B cell (primary cell): Measurements from ENCODE around the gene CAMK4. TPM values are rescaled to one million over a fixed set of nuclear protein-coding genes. Genes with fewer than 3 reads are reported as not detected.

Experiments
- ATAC-seq: fragments of 200-7000 bp; cut with Tn5 transposase; one replicate; pipeline ENCODE4 v1.10.0; 2021; ENCODE audit warnings: low read depth, mild to moderate bottlenecking, moderate number of reproducible peaks, moderate library complexity
- CTCF ChIA-PET: fragments of 350-600 bp; sonication (Branson Sonifier 250); formaldehyde crosslinking; loops from one replicate; lab custom pipeline; 2021; ENCODE audit warnings: antibody characterized with exemption, inconsistent platforms; lab: Charles Lee
- POLR2A ChIA-PET: fragments of 350-600 bp; sonication (Branson Sonifier 250); formaldehyde crosslinking; loops from one replicate; lab custom pipeline; 2021; ENCODE audit warnings: antibody characterized with exemption; lab: Charles Lee
- DNase-seq: peaks from one replicate; pipeline ENCODE4 v3.0.0; 2013
- H2AFZ ChIP-seq: 2 replicates; pipeline ENCODE4 v1.6.1; 2012; ENCODE audit warnings: mild to moderate bottlenecking, low read depth, low read length; ENCODE audit not compliant: insufficient read depth, poor library complexity, severe bottlenecking
- H3K27ac ChIP-seq, 2 donors: 1 replicate in 1 of 2; 2 replicates in 1 of 2; pipeline ENCODE4 v1.5.1; 2012 to 2013; ENCODE audit warnings: low read length in 2 of 2, mild to moderate bottlenecking in 2 of 2, moderate library complexity in 1 of 2
- H3K27me3 ChIP-seq, 4 experiments: fragments of 200-600 bp in 1 of 4; sonication (generic) in 1 of 4; replicated peaks in 1 of 4; 1 replicate in 2 of 4; 2 replicates in 2 of 4; pipeline versions ENCODE4 v1.6.1 to v1.7.0; 2013 to 2016; ENCODE audit warnings: low read length in 3 of 4, mild to moderate bottlenecking in 2 of 4, mixed read lengths in 1 of 4, moderate library complexity in 1 of 4; ENCODE audit not compliant: insufficient read depth in 4 of 4, control insufficient read depth in 3 of 4; ENCODE audit errors: control extremely low read depth in 1 of 4
- H3K36me3 ChIP-seq, 2 experiments: replicated peaks in 1 of 2; 1 replicate in 1 of 2; 2 replicates in 1 of 2; pipeline versions ENCODE4 v1.6.1 to v1.7.1; 2013; ENCODE audit warnings: low read length in 1 of 2; ENCODE audit not compliant: insufficient read depth in 2 of 2, control insufficient read depth in 1 of 2; ENCODE audit errors: control extremely low read depth in 1 of 2, extremely low read depth in 1 of 2
- H3K4me1 ChIP-seq, 2 donors: fragments of 200-600 bp in 1 of 2; sonication (generic) in 1 of 2; 1 replicate in 1 of 2; 2 replicates in 1 of 2; pipeline versions ENCODE4 v1.5.1 to v1.6.1; 2013 to 2017; ENCODE audit warnings: low read length in 2 of 2; ENCODE audit not compliant: control insufficient read depth in 2 of 2, insufficient read depth in 2 of 2
- H3K4me2 ChIP-seq: replicated peaks from 2 replicates; pipeline ENCODE3; 2012; ENCODE audit warnings: mild to moderate bottlenecking, low read depth, low read length; ENCODE audit not compliant: poor library complexity, severe bottlenecking
- H3K4me3 ChIP-seq, 5 experiments: fragments of 200-600 bp in 1 of 5; sonication (generic) in 1 of 5; 1 replicate in 3 of 5; 2 replicates in 2 of 5; pipeline versions ENCODE4 v1.5.1 to v1.7.0; 2011 to 2016; ENCODE audit warnings: low read length in 4 of 5, mild to moderate bottlenecking in 4 of 5, low read depth in 2 of 5, control low read depth in 1 of 5, moderate library complexity in 1 of 5; ENCODE audit not compliant: insufficient read depth in 1 of 5; ENCODE audit errors: control extremely low read depth in 1 of 5, extremely low read depth in 1 of 5
- H3K79me2 ChIP-seq: fragments of 200-600 bp; sonication (generic); one replicate; pipeline ENCODE4 v1.6.0; 2016; ENCODE audit warnings: low read length; ENCODE audit not compliant: control insufficient read depth, insufficient read depth
- H3K9ac ChIP-seq: fragments of 200-600 bp; sonication (generic); 2 replicates; pipeline ENCODE4 v1.6.1; 2017; ENCODE audit warnings: mild to moderate bottlenecking, low read length, moderate library complexity
- H3K9me3 ChIP-seq, 3 donors: one replicate each; pipeline versions ENCODE4 v1.6.1 to v1.7.1; 2013; ENCODE audit warnings: low read length in 2 of 3; ENCODE audit not compliant: control insufficient read depth in 2 of 3, insufficient read depth in 1 of 3; ENCODE audit errors: control extremely low read depth in 1 of 3
- H4K20me1 ChIP-seq: 2 replicates; pipeline ENCODE4 v1.6.0; 2012; ENCODE audit warnings: mild to moderate bottlenecking, low read length; ENCODE audit not compliant: insufficient read depth, control insufficient read depth, poor library complexity, severe bottlenecking
- H3K27ac Mint-ChIP-seq: one replicate; pipeline ENCODE4 v1.8.0; 2021; ENCODE audit warnings: mixed read lengths
- H3K27me3 Mint-ChIP-seq: one replicate; pipeline ENCODE4 v1.8.0; 2021; ENCODE audit warnings: mixed read lengths
- H3K4me1 Mint-ChIP-seq: one replicate; pipeline ENCODE4 v1.8.0; 2021; ENCODE audit warnings: mixed read lengths
- H3K4me3 Mint-ChIP-seq: one replicate; pipeline ENCODE4 v1.8.0; 2021; ENCODE audit warnings: mixed read lengths
- H3K9me3 Mint-ChIP-seq: one replicate; pipeline ENCODE4 v1.8.0; 2022; ENCODE audit warnings: mixed read lengths; ENCODE audit not compliant: insufficient read depth
- CTCF ChIP-seq: fragments of 200-600 bp; IDR thresholded peaks from one replicate; pipeline ENCODE4 v1.8.0; 2022; ENCODE audit warnings: antibody characterized with exemption, mild to moderate bottlenecking
- EZH2 ChIP-seq: IDR thresholded peaks from 2 replicates; pipeline ENCODE4 v1.6.1; 2012; ENCODE audit warnings: borderline replicate concordance, low read depth, mild to moderate bottlenecking, moderate library complexity, low read length; ENCODE audit not compliant: insufficient read depth, poor library complexity, severe bottlenecking
- WGBS: methylation state at CpG from one replicate; pipeline ENCODE4 v1.1.5; 2013; ENCODE audit warnings: missing lambda C conversion rate; ENCODE audit not compliant: insufficient coverage; 5-methylcytosine and 5-hydroxymethylcytosine counted together
- intact Hi-C: fragments of 100-400 bp; cut with micrococcal nuclease; formaldehyde crosslinking; loops from one replicate; pipeline ENCODE4 v1.10.0; 2022
- polyA plus RNA-seq: library from polyadenylated mRNA; depleted of rRNA; stranded (reverse); fragments of >200 nt; gene quantifications from 2 replicates; pipeline ENCODE4 v1.2.3, GENCODE V29; 2012
- total RNA-seq, 2 donors: library from RNA; stranded (reverse); fragments of 120-200 nt in 1 of 2; gene quantifications; 1 replicate in 1 of 2; 2 replicates in 1 of 2; pipeline versions ENCODE4 v1.2.3 to v1.2.4, GENCODE V29; 2013 to 2022

CAMK4 gene
- total and polyA plus RNA-seq, 2 donors (not counting 1 experiment from before 2014, with no cell fraction given), result 0.78 to 4.8 TPM

GRCh38 chr5:111375645-111376044 is 151.5 kb downstream of the CAMK4 start:
- H3K27ac Mint-ChIP-seq, result no peak overlapping the region
- DNase-seq (no peak), ATAC-seq (no peak)
- no peaks in the 10 kb centered on the region for H3K9me3 Mint-ChIP-seq
- TF ChIP-seq CTCF (no peak), EZH2 (no peak)
- Histone ChIP-seq H3K9ac (no peak overlapping the region), H2AFZ (no peak overlapping the region), H3K4me3 (no peak overlapping the region), H3K27me3 (no peaks in the 10 kb centered on the region), H3K79me2 (no peaks in the 10 kb centered on the region), H3K36me3 (no peaks in the 10 kb centered on the region), H3K4me1 (no peaks in the 10 kb centered on the region), H4K20me1 (no peaks in the 10 kb centered on the region), H3K9me3 (no peaks in the 10 kb centered on the region), H3K27ac (no peak overlapping the region), H3K4me2 (no peak overlapping the region)
- ChIA-PET POLR2A (no interaction called here), CTCF (no interaction called here)
- no peaks in the 10 kb centered on the region for H3K27me3 Mint-ChIP-seq
- no CpG with 5 or more reads among the region's 2 CpGs for WGBS
- no peak overlapping the region for H3K4me3 Mint-ChIP-seq
- intact Hi-C loops, result no loop called here
- no peaks in the 10 kb centered on the region for H3K4me1 Mint-ChIP-seq

- no peak overlapping the region for H3K27ac Mint-ChIP-seq
Measured at GRCh38 chr5:111377306-111377705, 153.1 kb downstream of the CAMK4 start.

More at GRCh38 chr5:111377306-111377705, 153.1 kb downstream of the CAMK4 start:
- Mint-ChIP-seq H3K27me3 (no peaks in the 10 kb centered on the region), H3K4me3 (no peak overlapping the region), H3K4me1 (no peaks in the 10 kb centered on the region), H3K9me3 (no peaks in the 10 kb centered on the region)
- Histone ChIP-seq H3K4me1 (no peaks in the 10 kb centered on the region), H3K36me3 (no peaks in the 10 kb centered on the region), H3K9me3 (no peaks in the 10 kb centered on the region), H3K4me3 (no peak overlapping the region), H4K20me1 (no peaks in the 10 kb centered on the region), H3K27ac (no peak overlapping the region), H3K9ac (no peak overlapping the region), H3K4me2 (no peak overlapping the region), H2AFZ (no peak overlapping the region), H3K27me3 (no peaks in the 10 kb centered on the region), H3K79me2 (no peaks in the 10 kb centered on the region)
- ATAC-seq, result no peak
- TF ChIP-seq EZH2 (no peak), CTCF (no peak)
- ChIA-PET POLR2A (no interaction called here), CTCF (no interaction called here)
- intact Hi-C loops, result no loop called here
- no peak for DNase-seq
